Measurements from ENCODE around the gene LRRK1. TPM values are rescaled to one million over a fixed set of nuclear protein-coding genes. Genes with fewer than 3 reads are reported as not detected.

Gene LRRK1
- total RNA-seq, 4 donors from 2014 or later: 14.8 to 29.3 (median 19.1) TPM

DNA sequence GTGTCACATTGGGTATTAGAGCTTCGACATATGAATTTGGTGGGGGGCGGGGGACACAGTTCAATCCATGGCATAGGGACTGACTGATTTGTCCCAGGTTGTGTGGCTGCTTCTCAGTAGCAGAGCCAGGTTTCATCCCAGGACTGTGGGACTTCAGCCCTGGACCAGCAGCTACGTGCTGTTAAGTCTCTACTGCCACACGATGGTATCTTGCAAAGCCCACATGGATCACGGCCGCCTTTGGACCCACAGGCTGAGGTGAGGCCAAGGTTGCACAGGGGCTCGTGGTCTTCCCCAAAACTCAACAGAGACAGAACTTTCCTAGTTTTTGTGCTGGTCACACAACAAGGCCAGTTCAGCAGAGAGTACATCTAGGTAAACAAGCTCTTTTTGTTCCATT lies 97.4 kb downstream of the LRRK1 start:
- H3K4me3 ChIP-seq (ENCODE audit: low read depth, poor library complexity, severe bottlenecking): no peak overlapping the region
- TF ChIP-seq POLR2A (IDR thresholded peaks at IDR 0.05): no peak
- TF ChIP-seq, protein P1, sequence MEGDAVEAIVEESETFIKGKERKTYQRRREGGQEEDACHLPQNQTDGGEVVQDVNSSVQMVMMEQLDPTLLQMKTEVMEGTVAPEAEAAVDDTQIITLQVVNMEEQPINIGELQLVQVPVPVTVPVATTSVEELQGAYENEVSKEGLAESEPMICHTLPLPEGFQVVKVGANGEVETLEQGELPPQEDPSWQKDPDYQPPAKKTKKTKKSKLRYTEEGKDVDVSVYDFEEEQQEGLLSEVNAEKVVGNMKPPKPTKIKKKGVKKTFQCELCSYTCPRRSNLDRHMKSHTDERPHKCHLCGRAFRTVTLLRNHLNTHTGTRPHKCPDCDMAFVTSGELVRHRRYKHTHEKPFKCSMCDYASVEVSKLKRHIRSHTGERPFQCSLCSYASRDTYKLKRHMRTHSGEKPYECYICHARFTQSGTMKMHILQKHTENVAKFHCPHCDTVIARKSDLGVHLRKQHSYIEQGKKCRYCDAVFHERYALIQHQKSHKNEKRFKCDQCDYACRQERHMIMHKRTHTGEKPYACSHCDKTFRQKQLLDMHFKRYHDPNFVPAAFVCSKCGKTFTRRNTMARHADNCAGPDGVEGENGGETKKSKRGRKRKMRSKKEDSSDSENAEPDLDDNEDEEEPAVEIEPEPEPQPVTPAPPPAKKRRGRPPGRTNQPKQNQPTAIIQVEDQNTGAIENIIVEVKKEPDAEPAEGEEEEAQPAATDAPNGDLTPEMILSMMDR (IDR thresholded peaks at IDR 0.05): no peak
- intact Hi-C loops (cut with DNase I; ENCODE audit: low total_unique reads): loop anchor here (5.0 kb wide), 1 partner anchor 236 kb away; the partner anchor contains the start of gene CHSY1
- 94 to 97% methylated on average over 6 to 7 of the region's 7 CpGs for WGBS, 2 donors
- peak; percentile 11 to 70 for DNase-seq (ENCODE audit: low spot score in 2 of 2)

DNA sequence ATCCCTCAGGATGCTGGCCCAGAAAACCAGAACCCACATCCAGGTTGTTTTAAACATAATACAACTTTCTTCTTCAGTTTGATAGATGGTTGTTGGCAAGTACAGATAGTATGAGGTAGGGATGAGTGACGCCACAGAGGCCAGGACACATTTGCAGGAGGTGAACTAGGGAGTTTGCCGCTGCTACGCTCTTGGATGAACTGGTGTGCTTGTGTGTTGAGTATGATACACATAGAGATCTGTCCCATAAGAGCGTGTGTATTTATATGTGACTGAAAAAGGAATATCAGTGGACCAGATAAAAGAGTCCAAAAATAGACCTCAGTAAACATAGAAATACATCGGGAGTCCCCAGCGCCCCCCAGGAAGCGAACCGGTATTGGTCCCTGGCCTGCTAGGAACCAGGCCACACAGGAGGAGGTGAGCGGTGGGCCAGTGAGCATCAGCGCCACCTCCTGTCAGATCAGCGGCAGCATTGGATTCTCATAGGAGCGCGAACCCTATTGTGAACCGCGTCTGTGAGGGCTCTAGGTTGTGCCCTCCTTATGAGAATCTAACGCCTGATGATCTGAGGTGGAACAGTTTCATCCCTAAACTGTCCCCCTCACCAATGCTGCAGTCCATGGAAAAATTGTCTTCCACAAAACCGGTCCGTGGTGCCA lies 98.1 kb downstream of the LRRK1 start:
- intact Hi-C loops (cut with DNase I; ENCODE audit: low total_unique reads): loop anchor here (5.0 kb wide), 1 partner anchor 235 kb away; the partner anchor contains the start of gene CHSY1
- H3K4me3 ChIP-seq (ENCODE audit: low read depth, poor library complexity, severe bottlenecking): no peak overlapping the region
- WGBS, 2 donors: 82 to 87% methylated on average over 18 of the region's 18 CpGs
- no peak for TF ChIP-seq POLR2A (IDR thresholded peaks at IDR 0.05)
- TF ChIP-seq, protein P1 (IDR thresholded peaks at IDR 0.05): no peak
- DNase-seq (ENCODE audit: low spot score in 2 of 2): peak; percentile 5 to 75

DNA sequence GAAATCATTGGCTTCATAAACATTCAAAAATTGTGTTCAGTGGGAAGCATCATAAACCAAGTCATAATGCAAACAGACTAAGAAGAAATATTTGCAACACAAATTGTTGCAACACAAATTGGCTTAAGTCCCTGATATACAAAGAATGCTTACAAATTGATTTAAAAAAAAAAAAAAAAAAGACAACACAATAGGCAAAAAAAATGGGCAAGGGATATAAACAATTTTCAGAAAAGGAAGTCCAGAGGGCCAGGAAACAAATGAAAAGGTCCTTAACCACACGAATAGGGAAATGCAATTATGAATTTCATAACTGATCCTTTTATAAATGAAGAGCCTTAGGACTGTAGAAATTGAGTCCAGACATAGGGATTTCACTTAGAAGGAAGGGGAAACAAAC lies 98.9 kb downstream of the LRRK1 start:
- H3K4me3 ChIP-seq (ENCODE audit: low read depth, poor library complexity, severe bottlenecking): no peak overlapping the region
- TF ChIP-seq, protein P1 (IDR thresholded peaks at IDR 0.05): no peak
- no peak for TF ChIP-seq POLR2A (IDR thresholded peaks at IDR 0.05)
- no peak for DNase-seq (ENCODE audit: low spot score in 2 of 2)
- intact Hi-C loops (cut with DNase I; ENCODE audit: low total_unique reads): loop anchor here (5.0 kb wide), 1 partner anchor 234 kb away; the partner anchor contains the start of gene CHSY1
- WGBS, 2 donors: 44 to 48% methylated on average over 1 of the region's 1 CpG

DNA sequence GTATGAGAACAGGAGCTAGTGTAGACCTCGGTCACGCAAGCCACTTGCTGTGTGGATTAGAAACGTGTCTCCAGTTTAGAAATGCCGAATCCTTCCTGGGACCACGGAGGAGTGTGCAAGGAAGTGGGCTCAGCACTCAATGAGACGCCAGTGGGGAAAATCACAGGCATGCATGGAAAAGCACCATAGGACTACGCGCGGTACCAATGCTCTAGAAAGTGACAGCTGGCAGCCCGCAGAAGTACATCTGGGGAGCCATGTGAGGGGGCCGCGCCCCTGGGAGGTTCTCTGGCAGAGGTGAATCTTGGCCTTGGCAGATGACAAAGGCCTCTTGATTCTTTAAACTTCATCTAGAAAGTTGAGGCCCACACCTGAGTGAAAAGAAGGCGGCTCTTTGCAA lies 99.3 kb downstream of the LRRK1 start:
- peak; percentile 12 to 34 for DNase-seq (ENCODE audit: low spot score in 2 of 2)
- intact Hi-C loops (cut with DNase I; ENCODE audit: low total_unique reads): loop anchor here (5.0 kb wide), 1 partner anchor 234 kb away; the partner anchor contains the start of gene CHSY1
- 89 to 90% methylated on average over 13 of the region's 13 CpGs for WGBS, 2 donors
- H3K4me3 ChIP-seq (ENCODE audit: low read depth, poor library complexity, severe bottlenecking): no peak overlapping the region
- TF ChIP-seq, protein P1 (IDR thresholded peaks at IDR 0.05): no peak
- no peak for TF ChIP-seq POLR2A (IDR thresholded peaks at IDR 0.05)

DNA sequence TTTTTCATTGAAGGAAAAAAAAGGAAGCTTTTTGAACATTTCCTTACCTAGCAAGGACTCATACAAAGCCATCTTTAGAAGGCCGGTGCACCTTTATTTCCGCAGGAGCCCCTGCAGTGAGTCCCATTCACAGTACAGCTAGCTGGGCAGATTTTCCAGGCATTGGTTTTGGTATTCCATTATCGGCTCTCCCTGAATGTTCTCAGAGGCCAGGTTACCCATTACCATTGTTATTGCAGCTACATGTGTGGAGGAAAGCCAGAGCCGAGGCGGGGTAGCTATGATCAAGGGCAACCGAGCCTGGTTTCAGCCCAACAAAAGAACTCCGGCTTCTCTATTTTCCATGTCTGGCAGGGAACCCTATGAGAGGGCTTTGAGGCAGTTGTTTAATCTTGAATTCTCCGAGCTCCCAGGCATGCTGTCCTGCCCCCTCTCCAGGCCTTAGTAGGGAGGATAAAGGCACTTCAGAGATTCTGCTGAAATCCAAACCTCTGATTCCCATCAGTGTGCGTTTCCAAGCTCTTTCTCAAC lies 100.3 kb downstream of the LRRK1 start:
- no peak overlapping the region for H3K4me3 ChIP-seq (ENCODE audit: low read depth, poor library complexity, severe bottlenecking)
- intact Hi-C loops (cut with DNase I; ENCODE audit: low total_unique reads): loop anchor here (5.0 kb wide), 1 partner anchor 233 kb away; the partner anchor contains the start of gene CHSY1
- DNase-seq (ENCODE audit: low spot score in 2 of 2): peak; percentile 9 to 37
- no peak for TF ChIP-seq POLR2A (IDR thresholded peaks at IDR 0.05)
- TF ChIP-seq, protein P1 (IDR thresholded peaks at IDR 0.05): no peak
- whole genome bisulfite sequencing, 2 donors: 86 to 92% methylated on average over 9 of the region's 9 CpGs
